Astrocyte (in vitro differentiated cells and primary cell): ENCODE data around the gene MECP2. TPM values are rescaled to one million over a fixed set of nuclear protein-coding genes. Genes with fewer than 3 reads are reported as not detected.

ENCODE experiments used
- DNase-seq: peaks from one replicate; pipeline ENCODE4 v3.0.0-alpha.2; 2010; ENCODE audit warnings: low read depth
- FAIRE-seq: peaks from 2 replicates; lab custom pipeline; 2011; peaks lifted over from hg19 to GRCh38; lab: Jason Lieb, UNC
- H2AFZ ChIP-seq: 2 replicates; pipeline ENCODE4 v1.6.0; 2012; ENCODE audit warnings: low read depth, low read length, inconsistent platforms
- H3K27ac ChIP-seq: 2 replicates; pipeline ENCODE4 v1.5.1; 2011; ENCODE audit warnings: low read depth, low read length, inconsistent platforms
- H3K27me3 ChIP-seq: 2 replicates; pipeline ENCODE4 v1.6.0; 2011; ENCODE audit warnings: low read length, inconsistent platforms; ENCODE audit not compliant: insufficient read depth
- H3K36me3 ChIP-seq: 2 replicates; pipeline ENCODE4 v1.5.1; 2011; ENCODE audit warnings: low read length, inconsistent platforms; ENCODE audit not compliant: insufficient read depth
- H3K4me1 ChIP-seq: 2 replicates; pipeline ENCODE4 v1.5.1; 2011; ENCODE audit warnings: low read length, inconsistent platforms; ENCODE audit not compliant: insufficient read depth
- H3K4me2 ChIP-seq: 2 replicates; pipeline ENCODE4 v1.6.0; 2012; ENCODE audit warnings: low read length, inconsistent platforms
- H3K4me3 ChIP-seq: 2 replicates; pipeline ENCODE4 v1.5.1; 2011; ENCODE audit warnings: low read depth, mild to moderate bottlenecking, low read length, inconsistent platforms; ENCODE audit not compliant: insufficient read depth
- H3K79me2 ChIP-seq: 2 replicates; pipeline ENCODE4 v1.6.0; 2012; ENCODE audit warnings: mild to moderate bottlenecking, low read length, inconsistent platforms; ENCODE audit not compliant: insufficient read depth
- H3K9ac ChIP-seq: 2 replicates; pipeline ENCODE4 v1.6.0; 2012; ENCODE audit warnings: mild to moderate bottlenecking, low read length, inconsistent platforms
- H3K9me3 ChIP-seq: 2 replicates; pipeline ENCODE4 v1.5.1; 2012; ENCODE audit warnings: low read depth, mild to moderate bottlenecking, low read length, inconsistent platforms; ENCODE audit not compliant: insufficient read depth
- H4K20me1 ChIP-seq: 2 replicates; pipeline ENCODE4 v1.6.0; 2012; ENCODE audit warnings: low read length, inconsistent platforms; ENCODE audit not compliant: insufficient read depth
- H3K27ac Mint-ChIP-seq: one replicate; pipeline ENCODE4 v1.8.0; 2021; ENCODE audit warnings: mild to moderate bottlenecking, mixed read lengths; ENCODE audit not compliant: unreplicated experiment
- H3K27me3 Mint-ChIP-seq: one replicate; pipeline ENCODE4 v1.8.0; 2021; ENCODE audit warnings: low read depth, mixed read lengths; ENCODE audit not compliant: unreplicated experiment
- H3K36me3 Mint-ChIP-seq: one replicate; pipeline ENCODE4 v1.8.0; 2021; ENCODE audit warnings: low read depth, mixed read lengths; ENCODE audit not compliant: unreplicated experiment
- H3K4me1 Mint-ChIP-seq: one replicate; pipeline ENCODE4 v1.8.0; 2021; ENCODE audit warnings: low read depth, mixed read lengths; ENCODE audit not compliant: unreplicated experiment
- H3K4me3 Mint-ChIP-seq: one replicate; pipeline ENCODE4 v1.8.0; 2021; ENCODE audit warnings: mild to moderate bottlenecking, moderate library complexity, mixed read lengths; ENCODE audit not compliant: unreplicated experiment
- H3K9me3 Mint-ChIP-seq: one replicate; pipeline ENCODE4 v1.8.0; 2021; ENCODE audit warnings: mild to moderate bottlenecking, mixed read lengths; ENCODE audit not compliant: unreplicated experiment
- CTCF ChIP-seq: IDR thresholded peaks from 2 replicates; pipeline ENCODE4 v1.5.1; 2011; ENCODE audit warnings: low read depth, mild to moderate bottlenecking, inconsistent platforms, low read length, moderate library complexity; ENCODE audit not compliant: insufficient read depth
- EZH2 ChIP-seq: IDR thresholded peaks from 2 replicates; pipeline ENCODE4 v1.6.1; 2012; ENCODE audit warnings: mild to moderate bottlenecking, low read length, inconsistent platforms; ENCODE audit not compliant: insufficient read depth
- total RNA-seq: library from RNA; stranded (reverse); gene quantifications from 2 replicates; pipeline ENCODE4 v1.2.1, GENCODE V29; 2021

Gene MECP2
- total RNA-seq, 1 donor from 2014 or later = 36.2 TPM

- H3K79me2 ChIP-seq = peaks cover 44% of the 10 kb centered on the region
- peaks cover 15% of the 10 kb centered on the region for H3K4me1 ChIP-seq
- DNase-seq (no peak), FAIRE-seq (no peak)
- H3K4me1 Mint-ChIP-seq = peaks cover 31% of the 10 kb centered on the region
- no peaks in the 10 kb centered on the region for H3K36me3 ChIP-seq
- H3K36me3 Mint-ChIP-seq = peaks cover 1% of the 10 kb centered on the region
- H4K20me1 ChIP-seq = peaks cover 34% of the 10 kb centered on the region
- no peak overlapping the region for H3K4me3 Mint-ChIP-seq
- H3K9me3 ChIP-seq = no peaks in the 10 kb centered on the region
- H3K27me3 Mint-ChIP-seq = no peaks in the 10 kb centered on the region
- no peak overlapping the region for H3K27ac Mint-ChIP-seq
- H3K9me3 Mint-ChIP-seq = no peaks in the 10 kb centered on the region
- H3K4me3 ChIP-seq = no peak overlapping the region
- no peak for TF ChIP-seq CTCF
- H2AFZ ChIP-seq = no peak overlapping the region
- H3K27me3 ChIP-seq = no peaks in the 10 kb centered on the region
- no peak overlapping the region for H3K9ac ChIP-seq
- H3K27ac ChIP-seq = no peak overlapping the region
- no peak overlapping the region for H3K4me2 ChIP-seq
Observed at GRCh38 chrX:154037754-154038153, 59.8 kb downstream of the MECP2 start.

DNA sequence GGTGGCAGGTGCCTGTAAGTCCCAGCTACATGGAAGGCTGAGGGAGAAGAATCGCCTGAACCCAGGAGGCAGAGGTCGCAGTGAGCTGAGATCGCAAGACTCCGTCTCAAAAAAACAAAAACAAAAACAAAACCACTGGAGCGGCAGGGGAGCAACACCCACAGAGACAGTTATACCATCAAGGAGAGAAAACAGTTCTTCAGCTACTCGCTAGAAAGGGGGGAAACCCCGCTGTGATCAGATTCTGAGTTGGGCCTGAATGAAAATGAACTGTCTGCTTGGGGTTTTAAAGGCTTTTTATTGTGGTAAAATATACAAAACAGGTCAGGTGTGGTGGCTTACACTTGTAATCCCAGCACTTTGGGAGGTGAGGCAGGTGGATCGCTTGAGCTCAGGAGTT, 61.0 kb downstream of the MECP2 start:
- H3K36me3 ChIP-seq = peaks cover 3% of the 10 kb centered on the region
- H4K20me1 ChIP-seq = peaks cover 33% of the 10 kb centered on the region
- peaks cover 13% of the 10 kb centered on the region for H3K4me1 ChIP-seq
- H3K79me2 ChIP-seq = peaks cover 45% of the 10 kb centered on the region
- H3K4me3 Mint-ChIP-seq = no peak overlapping the region
- no peaks in the 10 kb centered on the region for H3K27me3 Mint-ChIP-seq
- no peak overlapping the region for H3K4me3 ChIP-seq
- no peak overlapping the region for H3K27ac Mint-ChIP-seq
- FAIRE-seq (no peak), DNase-seq (no peak)
- no peak overlapping the region for H3K9ac ChIP-seq
- peaks cover 4% of the 10 kb centered on the region for H3K36me3 Mint-ChIP-seq
- H3K4me2 ChIP-seq = no peak overlapping the region
- H3K4me1 Mint-ChIP-seq = peaks cover 37% of the 10 kb centered on the region
- H3K27ac ChIP-seq = no peak overlapping the region
- no peak for TF ChIP-seq EZH2
- TF ChIP-seq CTCF = no peak
- H2AFZ ChIP-seq = no peak overlapping the region
- H3K27me3 ChIP-seq = no peaks in the 10 kb centered on the region
- H3K9me3 Mint-ChIP-seq = no peaks in the 10 kb centered on the region
- H3K9me3 ChIP-seq = no peaks in the 10 kb centered on the region

GRCh38 chrX:154033848-154034247, 63.7 kb downstream of the MECP2 start:
- Histone ChIP-seq H3K27me3 (no peaks in the 10 kb centered on the region), H3K4me2 (no peak overlapping the region), H3K27ac (no peak overlapping the region), H3K9me3 (no peaks in the 10 kb centered on the region), H4K20me1 (peaks cover 22% of the 10 kb centered on the region), H3K36me3 (peaks cover 3% of the 10 kb centered on the region), H3K79me2 (peaks cover 31% of the 10 kb centered on the region), H3K4me3 (no peak overlapping the region), H2AFZ (no peak overlapping the region), H3K4me1 (no peaks in the 10 kb centered on the region), H3K9ac (no peak overlapping the region)
- FAIRE-seq = peak; percentile 63
- Mint-ChIP-seq H3K4me1 (peaks cover 21% of the 10 kb centered on the region), H3K27me3 (no peaks in the 10 kb centered on the region), H3K9me3 (no peaks in the 10 kb centered on the region), H3K4me3 (no peak overlapping the region), H3K36me3 (peaks cover 4% of the 10 kb centered on the region), H3K27ac (no peak overlapping the region)
- no peak for DNase-seq
- TF ChIP-seq EZH2 (no peak), CTCF (no peak)
